Panc1 (cell line): ENCODE measurements around the gene ZC3H11A.

ENCODE experiments used
- CTCF ChIP-seq: fragments of 450-650 bp; IDR thresholded peaks from 2 replicates; pipeline ENCODE4 v1.5.1; 2017; ENCODE audit warnings: mild to moderate bottlenecking
- POLR2AphosphoS5 ChIP-seq: IDR thresholded peaks from 2 replicates; pipeline ENCODE4 v1.6.1; 2012; ENCODE audit warnings: mild to moderate bottlenecking, low read depth, low read length, moderate library complexity
- REST ChIP-seq, 2 experiments: IDR thresholded peaks; 2 replicates each; pipeline ENCODE4 v1.6.1; 2011 to 2012; ENCODE audit warnings: low read depth in 2 of 2, control low read depth in 1 of 2, low read length in 1 of 2, mild to moderate bottlenecking in 1 of 2, moderate library complexity in 1 of 2; ENCODE audit not compliant: insufficient read depth in 1 of 2
- SIN3A ChIP-seq: IDR thresholded peaks from 2 replicates; pipeline ENCODE4 v1.6.1; 2012; ENCODE audit warnings: low read depth, mild to moderate bottlenecking, low read length, moderate library complexity, borderline replicate concordance; ENCODE audit not compliant: insufficient read depth

GRCh38 chr1:203791498-203791897 is 3.9 kb upstream of the ZC3H11A start:
- TF ChIP-seq SIN3A (no peak), CTCF (no peak), POLR2AphosphoS5 (no peak), REST (IDR thresholded peaks at IDR 0.05; ENCODE audit: insufficient read depth in 1 of 2, low read depth in 2 of 2, low read length in 1 of 2) (no peak)
